Mesothelial cell of epicardium (in vitro differentiated cells): ENCODE data around the gene ATM. TPM values are rescaled to one million over a fixed set of nuclear protein-coding genes. Genes with fewer than 3 reads are reported as not detected.

Experiments
- DNase-seq, 2 experiments: peaks; one replicate each; pipeline ENCODE4 v3.0.0; 2021; ENCODE audit warnings: low spot score in 2 of 2; ENCODE audit not compliant: unreplicated experiment in 2 of 2
- H3K27ac Mint-ChIP-seq: 2 replicates; pipeline ENCODE4 v1.8.0; 2021; ENCODE audit warnings: mixed read lengths
- H3K27me3 Mint-ChIP-seq: 2 replicates; pipeline ENCODE4 v1.8.0; 2021; ENCODE audit warnings: low read depth, mixed read lengths
- H3K36me3 Mint-ChIP-seq: 2 replicates; pipeline ENCODE4 v1.8.0; 2021; ENCODE audit warnings: mixed read lengths
- H3K4me1 Mint-ChIP-seq: 2 replicates; pipeline ENCODE4 v1.8.0; 2021; ENCODE audit warnings: mixed read lengths
- H3K4me3 Mint-ChIP-seq: 2 replicates; pipeline ENCODE4 v1.8.0; 2021; ENCODE audit warnings: mild to moderate bottlenecking, moderate library complexity, mixed read lengths
- H3K9me3 Mint-ChIP-seq: 2 replicates; pipeline ENCODE4 v1.8.0; 2021; ENCODE audit warnings: mixed read lengths
- total RNA-seq: library from RNA; stranded (reverse); gene quantifications from 3 replicates; pipeline ENCODE4 v1.2.1, GENCODE V29; 2021
- TF ChIP-seq, protein P1 (sequence below): fragments of 200-600 bp; sonication (generic); IDR thresholded peaks from one replicate; pipeline ENCODE4 v1.5.0; 2021; ENCODE audit warnings: antibody characterized with exemption; ENCODE audit not compliant: unreplicated experiment

The ATM gene
- total RNA-seq, 1 donor from 2014 or later = 78.0 TPM

DNA sequence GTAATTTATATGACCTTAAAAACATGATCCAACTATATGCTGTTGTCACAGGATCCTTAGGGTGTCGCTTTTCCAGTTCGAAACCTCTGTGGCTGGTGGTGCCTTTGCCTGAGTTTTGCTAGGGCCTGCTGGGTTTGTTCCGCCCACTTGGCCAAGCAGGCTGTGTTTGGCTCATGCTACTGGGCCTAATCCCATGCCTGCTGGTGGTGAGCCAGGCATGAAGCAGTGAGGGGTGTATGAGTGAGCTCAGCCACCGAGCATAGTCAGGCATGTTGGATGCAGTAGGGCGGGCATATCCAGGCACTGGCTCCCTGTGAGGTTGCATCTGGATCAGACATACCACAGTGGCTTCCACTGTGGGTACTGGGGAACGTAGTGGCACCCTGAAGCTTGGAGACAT is 16.7 kb upstream of the ATM start:
- no peaks in the 10 kb centered on the region for H3K27me3 Mint-ChIP-seq
- H3K27ac Mint-ChIP-seq = no peak overlapping the region
- peaks cover 23% of the 10 kb centered on the region for H3K9me3 Mint-ChIP-seq
- peaks cover 10% of the 10 kb centered on the region for H3K4me1 Mint-ChIP-seq
- peaks cover 59% of the 10 kb centered on the region for H3K36me3 Mint-ChIP-seq
- no peak for DNase-seq
- TF ChIP-seq, protein P1, sequence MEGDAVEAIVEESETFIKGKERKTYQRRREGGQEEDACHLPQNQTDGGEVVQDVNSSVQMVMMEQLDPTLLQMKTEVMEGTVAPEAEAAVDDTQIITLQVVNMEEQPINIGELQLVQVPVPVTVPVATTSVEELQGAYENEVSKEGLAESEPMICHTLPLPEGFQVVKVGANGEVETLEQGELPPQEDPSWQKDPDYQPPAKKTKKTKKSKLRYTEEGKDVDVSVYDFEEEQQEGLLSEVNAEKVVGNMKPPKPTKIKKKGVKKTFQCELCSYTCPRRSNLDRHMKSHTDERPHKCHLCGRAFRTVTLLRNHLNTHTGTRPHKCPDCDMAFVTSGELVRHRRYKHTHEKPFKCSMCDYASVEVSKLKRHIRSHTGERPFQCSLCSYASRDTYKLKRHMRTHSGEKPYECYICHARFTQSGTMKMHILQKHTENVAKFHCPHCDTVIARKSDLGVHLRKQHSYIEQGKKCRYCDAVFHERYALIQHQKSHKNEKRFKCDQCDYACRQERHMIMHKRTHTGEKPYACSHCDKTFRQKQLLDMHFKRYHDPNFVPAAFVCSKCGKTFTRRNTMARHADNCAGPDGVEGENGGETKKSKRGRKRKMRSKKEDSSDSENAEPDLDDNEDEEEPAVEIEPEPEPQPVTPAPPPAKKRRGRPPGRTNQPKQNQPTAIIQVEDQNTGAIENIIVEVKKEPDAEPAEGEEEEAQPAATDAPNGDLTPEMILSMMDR = no peak
- H3K4me3 Mint-ChIP-seq = no peak overlapping the region

DNA sequence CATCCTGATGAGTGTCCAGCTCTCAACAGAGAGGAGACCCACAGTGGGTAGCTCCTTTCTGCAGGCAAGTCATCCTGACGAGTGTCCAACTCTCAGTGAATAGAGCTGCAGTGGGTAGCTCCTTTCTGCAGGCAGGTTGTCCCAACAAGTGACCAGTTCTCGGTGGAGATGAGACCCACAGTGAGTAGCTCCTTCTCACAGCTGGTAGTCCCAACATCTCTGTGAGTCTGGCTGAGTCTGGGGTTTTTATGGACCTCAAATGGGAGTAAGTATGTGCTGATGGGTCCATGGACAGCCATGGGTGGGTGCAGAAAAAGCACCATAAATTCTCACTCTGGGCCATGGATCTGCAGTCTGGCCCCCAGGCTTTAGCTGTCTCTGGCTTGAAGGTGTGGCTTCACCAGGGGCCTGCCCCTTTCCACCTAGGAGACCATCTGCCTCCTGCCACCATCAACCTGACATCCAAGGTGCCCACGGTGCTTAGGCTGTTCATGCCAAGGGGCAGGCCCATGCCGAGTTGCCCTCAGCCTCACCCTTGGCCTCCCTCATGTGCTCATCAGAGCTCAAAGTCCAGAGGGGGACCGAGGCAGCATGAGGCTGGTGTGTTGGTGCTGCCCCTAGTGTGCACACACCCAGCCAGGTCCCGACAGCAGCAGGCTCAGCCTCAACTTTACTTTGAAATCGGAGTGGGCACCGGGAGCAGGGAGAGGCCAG is 15.7 kb upstream of the ATM start:
- peaks cover 67% of the 10 kb centered on the region for H3K36me3 Mint-ChIP-seq
- H3K4me1 Mint-ChIP-seq = peaks cover 10% of the 10 kb centered on the region
- H3K27me3 Mint-ChIP-seq = no peaks in the 10 kb centered on the region
- no peak overlapping the region for H3K27ac Mint-ChIP-seq
- no peak for DNase-seq
- H3K4me3 Mint-ChIP-seq = no peak overlapping the region
- peaks cover 23% of the 10 kb centered on the region for H3K9me3 Mint-ChIP-seq
- TF ChIP-seq, protein P1 = no peak

GRCh38 chr11:108207683-108208060 is 15.2 kb upstream of the ATM start:
- no peak for DNase-seq
- Mint-ChIP-seq H3K4me1 (peaks cover 10% of the 10 kb centered on the region), H3K27ac (no peak overlapping the region), H3K9me3 (peaks cover 23% of the 10 kb centered on the region), H3K27me3 (no peaks in the 10 kb centered on the region), H3K4me3 (no peak overlapping the region), H3K36me3 (peaks cover 70% of the 10 kb centered on the region)
- TF ChIP-seq, protein P1 = no peak

DNA sequence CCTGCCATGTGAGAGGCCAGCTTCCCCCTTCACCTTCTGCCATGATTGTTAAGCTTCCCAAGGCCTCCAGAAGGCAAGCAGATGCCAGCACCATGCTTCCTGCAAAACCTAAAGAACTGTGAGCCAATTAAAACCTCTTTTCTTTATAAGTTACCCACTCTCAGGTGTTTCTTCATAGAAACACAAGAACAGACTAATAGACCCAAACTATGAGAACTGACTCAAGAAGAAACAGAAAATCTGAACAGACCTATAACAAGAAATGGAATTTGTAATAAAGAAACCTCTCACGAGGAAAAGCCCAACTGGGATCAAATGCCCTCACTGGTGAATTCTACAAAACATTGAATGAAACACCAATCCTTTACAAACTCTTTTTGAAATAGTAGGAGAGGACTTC is 12.4 kb upstream of the ATM start:
- no peaks in the 10 kb centered on the region for H3K4me1 Mint-ChIP-seq
- H3K4me3 Mint-ChIP-seq = no peak overlapping the region
- H3K27me3 Mint-ChIP-seq = no peaks in the 10 kb centered on the region
- H3K27ac Mint-ChIP-seq = no peak overlapping the region
- DNase-seq = no peak
- TF ChIP-seq, protein P1 = no peak
- H3K36me3 Mint-ChIP-seq = peaks cover 59% of the 10 kb centered on the region
- peaks cover 13% of the 10 kb centered on the region for H3K9me3 Mint-ChIP-seq

DNA sequence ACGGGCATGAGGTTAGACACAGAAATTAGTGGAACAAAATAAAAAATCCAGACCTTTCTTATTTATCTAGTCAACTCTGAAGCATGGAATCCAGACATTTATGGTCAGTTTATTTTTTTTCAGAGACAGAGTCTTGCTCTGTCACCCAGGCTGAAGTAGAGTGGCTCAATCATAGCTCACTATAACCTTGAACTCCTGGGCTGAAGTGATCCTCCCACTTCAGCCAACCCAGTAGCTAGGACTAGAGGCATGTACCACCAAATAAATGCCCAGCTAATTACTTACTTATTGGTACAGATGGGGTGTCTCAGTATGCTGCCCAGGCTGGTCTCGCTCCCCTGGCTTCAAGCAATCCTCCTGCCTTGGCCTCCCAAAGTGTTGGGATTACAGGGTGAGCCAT is 9.1 kb upstream of the ATM start:
- H3K9me3 Mint-ChIP-seq = peaks cover 7% of the 10 kb centered on the region
- no peak overlapping the region for H3K27ac Mint-ChIP-seq
- H3K4me1 Mint-ChIP-seq = peaks cover 3% of the 10 kb centered on the region
- no peak for DNase-seq
- H3K27me3 Mint-ChIP-seq = no peaks in the 10 kb centered on the region
- TF ChIP-seq, protein P1 = no peak
- peaks cover 36% of the 10 kb centered on the region for H3K36me3 Mint-ChIP-seq
- no peak overlapping the region for H3K4me3 Mint-ChIP-seq

DNA sequence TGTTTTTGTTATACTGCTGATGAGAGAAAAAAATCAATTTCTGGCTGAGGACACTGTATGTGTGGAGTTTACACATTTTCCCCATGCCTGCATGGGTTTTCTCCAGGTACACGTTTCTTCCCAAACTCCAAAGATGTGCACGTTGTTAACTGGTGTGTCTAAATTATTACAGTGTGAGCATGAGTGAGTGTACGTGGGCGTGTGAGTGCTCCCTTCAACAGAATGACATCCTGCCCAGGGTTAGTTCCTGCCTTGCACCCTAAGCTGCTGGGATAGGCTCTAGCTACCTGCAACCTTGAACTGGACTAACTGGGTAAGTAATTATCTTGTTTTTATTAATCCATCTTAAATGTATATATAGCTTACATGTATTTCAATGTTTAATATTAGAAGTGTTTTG is 5.9 kb upstream of the ATM start:
- peaks cover 16% of the 10 kb centered on the region for H3K36me3 Mint-ChIP-seq
- H3K4me1 Mint-ChIP-seq = peaks cover 24% of the 10 kb centered on the region
- TF ChIP-seq, protein P1 = no peak
- no peaks in the 10 kb centered on the region for H3K9me3 Mint-ChIP-seq
- H3K27ac Mint-ChIP-seq = no peak overlapping the region
- H3K4me3 Mint-ChIP-seq = no peak overlapping the region
- H3K27me3 Mint-ChIP-seq = no peaks in the 10 kb centered on the region
- no peak for DNase-seq
